ENCODE results near the gene INO80D.
"Not testable (repeated sequence)": the region's sequence is repeated elsewhere in the genome, so short reads cannot be mapped to it uniquely, and the experiment has no call there.

- not testable (repeated sequence) for TF ChIP-seq POU6F1 (CRISPR knock-in tag; IDR thresholded peaks at IDR 0.05; ENCODE audit: borderline replicate concordance, low read depth); PPARA (CRISPR knock-in tag; IDR thresholded peaks at IDR 0.05; ENCODE audit: borderline replicate concordance); CSRNP3 (CRISPR knock-in tag; IDR thresholded peaks at IDR 0.05); ZFP30 (CRISPR knock-in tag; IDR thresholded peaks at IDR 0.05); TOX (CRISPR knock-in tag; IDR thresholded peaks at IDR 0.05; ENCODE audit: borderline replicate concordance); TCF4 (CRISPR knock-in tag; IDR thresholded peaks at IDR 0.05; ENCODE audit: borderline replicate concordance); BACH2 (CRISPR knock-in tag; IDR thresholded peaks at IDR 0.05; ENCODE audit: borderline replicate concordance); ARNTL (CRISPR knock-in tag; IDR thresholded peaks at IDR 0.05; ENCODE audit: borderline replicate concordance, low read depth); RARB (CRISPR knock-in tag; IDR thresholded peaks at IDR 0.05); CREB5 (CRISPR knock-in tag; IDR thresholded peaks at IDR 0.05; ENCODE audit: low read depth); PATZ1 (CRISPR knock-in tag; IDR thresholded peaks at IDR 0.05; ENCODE audit: borderline replicate concordance)
Observed at GRCh38 chr2:206122569-206122968, 36.6 kb upstream of the INO80D start.

All from SK-N-SH treated with all-trans-retinoic acid at 6 μM for 48 hours (cell line).